ENCODE measurements around the gene MRPL54.

- no peak for TF ChIP-seq CTCF (IDR thresholded peaks at IDR 0.05)
- no peak for TF ChIP-seq POLR2A (IDR thresholded peaks at IDR 0.05)
These were observed 26.3 kb upstream of the MRPL54 start for GRCh38 chr19:3736106-3736724.

Measured in testis (tissue), 2 donors.